Body of pancreas (tissue), 4 donors: ENCODE results near the gene MAP3K9.

Source experiments
- CTCF ChIP-seq, 7 experiments: fragments of 450-650 bp in 4 of 7; fragments of 200-600 bp in 3 of 7; sonication (generic) in 3 of 7; IDR thresholded peaks; one replicate each; pipeline ENCODE4 v1.5.1; 2016 to 2019; ENCODE audit warnings: antibody characterized with exemption in 7 of 7
- POLR2A ChIP-seq, 3 donors: fragments of 450-650 bp; IDR thresholded peaks; one replicate each; pipeline ENCODE4 v1.6.1; 2016; ENCODE audit warnings: antibody characterized with exemption in 3 of 3, mild to moderate bottlenecking in 2 of 3

GRCh38 chr14:70713511-70713916, 95.8 kb downstream of the MAP3K9 start:
- TF ChIP-seq POLR2A (IDR thresholded peaks at IDR 0.05) (no peak), CTCF (IDR thresholded peaks at IDR 0.05) (no peak)
